Measurements from ENCODE around the gene AKAP8L.

The AKAP8L gene

GRCh38 chr19:15456441-15456840 is 37.7 kb upstream of the AKAP8L start:
- peaks cover 17 to 25% of the 10 kb centered on the region in 2 donors for H3K27me3 ChIP-seq (ENCODE audit: control insufficient read depth in 1 of 2, insufficient read depth in 2 of 2, low read length in 2 of 2)
- H3K4me3 ChIP-seq (ENCODE audit: low read depth in 1 of 2, low read length in 2 of 2): no peak overlapping the region
- H3K36me3 ChIP-seq (ENCODE audit: control insufficient read depth in 1 of 2, insufficient read depth in 2 of 2, low read length in 2 of 2): peaks cover 0 to 14% of the 10 kb centered on the region in 2 donors
- H3K9me3 ChIP-seq (ENCODE audit: control insufficient read depth in 1 of 2, low read length in 2 of 2): no peaks in the 10 kb centered on the region
- H3K4me1 ChIP-seq (ENCODE audit: control insufficient read depth in 1 of 2, insufficient read depth in 2 of 2, low read length in 2 of 2): peaks cover 4 to 17% of the 10 kb centered on the region in 2 donors
- no peak overlapping the region for H3K9ac ChIP-seq (ENCODE audit: low read depth in 1 of 2, low read length in 2 of 2)
- H3K27ac ChIP-seq (ENCODE audit: low read depth, low read length): no peak overlapping the region

- Histone ChIP-seq H3K9me3 (ENCODE audit: control insufficient read depth in 1 of 2, low read length in 2 of 2) (no peaks in the 10 kb centered on the region), H3K9ac (ENCODE audit: low read depth in 1 of 2, low read length in 2 of 2) (no peak overlapping the region), H3K27me3 (ENCODE audit: control insufficient read depth in 1 of 2, insufficient read depth in 2 of 2, low read length in 2 of 2) (peaks cover 17 to 25% of the 10 kb centered on the region in 2 donors), H3K36me3 (ENCODE audit: control insufficient read depth in 1 of 2, insufficient read depth in 2 of 2, low read length in 2 of 2) (peaks cover 0 to 14% of the 10 kb centered on the region in 2 donors), H3K27ac (ENCODE audit: low read depth, low read length) (no peak overlapping the region), H3K4me1 (ENCODE audit: control insufficient read depth in 1 of 2, insufficient read depth in 2 of 2, low read length in 2 of 2) (peaks cover 4 to 17% of the 10 kb centered on the region in 2 donors), H3K4me3 (ENCODE audit: low read depth in 1 of 2, low read length in 2 of 2) (no peak overlapping the region)
Measured at GRCh38 chr19:15455996-15456395, 37.2 kb upstream of the AKAP8L start.

- Histone ChIP-seq H3K27me3 (ENCODE audit: control insufficient read depth in 1 of 2, insufficient read depth in 2 of 2, low read length in 2 of 2) (peaks cover 17 to 25% of the 10 kb centered on the region in 2 donors), H3K4me3 (ENCODE audit: low read depth in 1 of 2, low read length in 2 of 2) (no peak overlapping the region), H3K27ac (ENCODE audit: low read depth, low read length) (no peak overlapping the region), H3K9ac (ENCODE audit: low read depth in 1 of 2, low read length in 2 of 2) (no peak overlapping the region), H3K36me3 (ENCODE audit: control insufficient read depth in 1 of 2, insufficient read depth in 2 of 2, low read length in 2 of 2) (peaks cover 0 to 14% of the 10 kb centered on the region in 2 donors), H3K9me3 (ENCODE audit: control insufficient read depth in 1 of 2, low read length in 2 of 2) (no peaks in the 10 kb centered on the region), H3K4me1 (ENCODE audit: control insufficient read depth in 1 of 2, insufficient read depth in 2 of 2, low read length in 2 of 2) (peaks cover 4 to 22% of the 10 kb centered on the region in 2 donors)
Measured at GRCh38 chr19:15453906-15454860, 35.4 kb upstream of the AKAP8L start.

GRCh38 chr19:15453091-15453578 is 34.3 kb upstream of the AKAP8L start:
- H3K36me3 ChIP-seq (ENCODE audit: control insufficient read depth in 1 of 2, insufficient read depth in 2 of 2, low read length in 2 of 2): peaks cover 0 to 14% of the 10 kb centered on the region in 2 donors
- H3K4me1 ChIP-seq (ENCODE audit: control insufficient read depth in 1 of 2, insufficient read depth in 2 of 2, low read length in 2 of 2): peaks cover 4 to 28% of the 10 kb centered on the region in 2 donors
- H3K9ac ChIP-seq (ENCODE audit: low read depth in 1 of 2, low read length in 2 of 2): peak overlapping the region; percentile 43 to 54
- H3K4me3 ChIP-seq (ENCODE audit: low read depth in 1 of 2, low read length in 2 of 2): peak overlapping the region; percentile 62 to 66
- H3K27me3 ChIP-seq (ENCODE audit: control insufficient read depth in 1 of 2, insufficient read depth in 2 of 2, low read length in 2 of 2): peaks cover 17 to 21% of the 10 kb centered on the region in 2 donors
- no peak overlapping the region for H3K27ac ChIP-seq (ENCODE audit: low read depth, low read length)
- H3K9me3 ChIP-seq (ENCODE audit: control insufficient read depth in 1 of 2, low read length in 2 of 2): no peaks in the 10 kb centered on the region

- Histone ChIP-seq H3K4me3 (ENCODE audit: low read depth in 1 of 2, low read length in 2 of 2) (peak overlapping the region; percentile 62 to 66), H3K27ac (ENCODE audit: low read depth, low read length) (no peak overlapping the region), H3K27me3 (ENCODE audit: control insufficient read depth in 1 of 2, insufficient read depth in 2 of 2, low read length in 2 of 2) (peaks cover 15 to 17% of the 10 kb centered on the region in 2 donors), H3K36me3 (ENCODE audit: control insufficient read depth in 1 of 2, insufficient read depth in 2 of 2, low read length in 2 of 2) (peaks cover 0 to 14% of the 10 kb centered on the region in 2 donors), H3K9ac (ENCODE audit: low read depth in 1 of 2, low read length in 2 of 2) (peak overlapping the region; percentile 43 to 54), H3K4me1 (ENCODE audit: control insufficient read depth in 1 of 2, insufficient read depth in 2 of 2, low read length in 2 of 2) (peaks cover 4 to 28% of the 10 kb centered on the region in 2 donors), H3K9me3 (ENCODE audit: control insufficient read depth in 1 of 2, low read length in 2 of 2) (no peaks in the 10 kb centered on the region)
Measured at GRCh38 chr19:15452111-15453047, 33.6 kb upstream of the AKAP8L start.

- Histone ChIP-seq H3K9ac (ENCODE audit: low read depth in 1 of 2, low read length in 2 of 2) (no peak overlapping the region), H3K4me1 (ENCODE audit: control insufficient read depth in 1 of 2, insufficient read depth in 2 of 2, low read length in 2 of 2) (peaks cover 4 to 28% of the 10 kb centered on the region in 2 donors), H3K36me3 (ENCODE audit: control insufficient read depth in 1 of 2, insufficient read depth in 2 of 2, low read length in 2 of 2) (peaks cover 0 to 14% of the 10 kb centered on the region in 2 donors), H3K4me3 (ENCODE audit: low read depth in 1 of 2, low read length in 2 of 2) (no peak overlapping the region), H3K27ac (ENCODE audit: low read depth, low read length) (no peak overlapping the region), H3K9me3 (ENCODE audit: control insufficient read depth in 1 of 2, low read length in 2 of 2) (no peaks in the 10 kb centered on the region), H3K27me3 (ENCODE audit: control insufficient read depth in 1 of 2, insufficient read depth in 2 of 2, low read length in 2 of 2) (peaks cover 8 to 11% of the 10 kb centered on the region in 2 donors)
Measured at GRCh38 chr19:15450528-15450890, 31.7 kb upstream of the AKAP8L start.

- Histone ChIP-seq H3K9ac (ENCODE audit: low read depth in 1 of 2, low read length in 2 of 2) (peak within 1 kb of the TSS; percentile 11 to 18), H3K36me3 (ENCODE audit: control insufficient read depth in 1 of 2, insufficient read depth in 2 of 2, low read length in 2 of 2) (peaks cover 0 to 12% of the 10 kb centered on the region in 2 donors), H3K9me3 (ENCODE audit: control insufficient read depth in 1 of 2, low read length in 2 of 2) (no peaks in the 10 kb centered on the region), H3K27ac (ENCODE audit: low read depth, low read length) (peak within 1 kb of the TSS; percentile 66), H3K27me3 (ENCODE audit: control insufficient read depth in 1 of 2, insufficient read depth in 2 of 2, low read length in 2 of 2) (peaks cover 5 to 6% of the 10 kb centered on the region in 2 donors), H3K4me3 (ENCODE audit: low read depth in 1 of 2, low read length in 2 of 2) (peak within 1 kb of the TSS; percentile 61 to 63), H3K4me1 (ENCODE audit: control insufficient read depth in 1 of 2, insufficient read depth in 2 of 2, low read length in 2 of 2) (peaks cover 4 to 28% of the 10 kb centered on the region in 2 donors)
Measured at GRCh38 chr19:15449620-15450527, 31.1 kb upstream of the AKAP8L start, which contains the start of gene WIZ. TSS of gene WIZ (minus strand) at chr19:15449956. CDS start at chr19:15448307, 1,649 bp downstream.

- Histone ChIP-seq H3K9ac (ENCODE audit: low read depth in 1 of 2, low read length in 2 of 2) (peak overlapping the region in 1 of 2 donors; percentile 18), H3K4me1 (ENCODE audit: control insufficient read depth in 1 of 2, insufficient read depth in 2 of 2, low read length in 2 of 2) (peaks cover 4 to 24% of the 10 kb centered on the region in 2 donors), H3K9me3 (ENCODE audit: control insufficient read depth in 1 of 2, low read length in 2 of 2) (no peaks in the 10 kb centered on the region), H3K36me3 (ENCODE audit: control insufficient read depth in 1 of 2, insufficient read depth in 2 of 2, low read length in 2 of 2) (peaks cover 0 to 7% of the 10 kb centered on the region in 2 donors), H3K27me3 (ENCODE audit: control insufficient read depth in 1 of 2, insufficient read depth in 2 of 2, low read length in 2 of 2) (peaks cover 0 to 2% of the 10 kb centered on the region in 2 donors), H3K4me3 (ENCODE audit: low read depth in 1 of 2, low read length in 2 of 2) (peak overlapping the region; percentile 61 to 63), H3K27ac (ENCODE audit: low read depth, low read length) (no peak overlapping the region)
Measured at GRCh38 chr19:15448778-15449619, 30.2 kb upstream of the AKAP8L start.

All from duodenal mucosa (tissue), 2 donors.